Tibial nerve (tissue), 4 donors: ENCODE data around the gene CENPO. TPM values are rescaled to one million over a fixed set of nuclear protein-coding genes. Genes with fewer than 3 reads are reported as not detected.

Source experiments
- DNase-seq, 2 donors: peaks; one replicate each; pipeline ENCODE4 v3.0.0-alpha.2; 2019; ENCODE audit warnings: low spot score in 2 of 2
- H3K27ac ChIP-seq, 4 donors: fragments of 200-600 bp; sonication (generic) in 3 of 4; one replicate each; pipeline ENCODE4 v1.5.1; 2017 to 2019; ENCODE audit warnings: mild to moderate bottlenecking in 1 of 4
- H3K27me3 ChIP-seq, 2 donors: fragments of 200-600 bp; sonication (generic) in 1 of 2; one replicate each; pipeline versions ENCODE4 v1.5.1 to v1.6.0; 2017 to 2019
- H3K36me3 ChIP-seq, 3 donors: fragments of 200-600 bp; sonication (generic); one replicate each; pipeline ENCODE4 v1.5.1; 2018 to 2019
- H3K4me1 ChIP-seq, 4 donors: fragments of 200-600 bp; sonication (generic) in 3 of 4; one replicate each; pipeline ENCODE4 v1.5.1; 2017 to 2019
- H3K4me3 ChIP-seq, 4 donors: fragments of 200-600 bp; sonication (generic) in 3 of 4; one replicate each; pipeline ENCODE4 v1.5.1; 2017 to 2019; ENCODE audit warnings: mild to moderate bottlenecking in 1 of 4, moderate library complexity in 1 of 4
- H3K9me3 ChIP-seq, 4 donors: fragments of 200-600 bp; sonication (generic) in 3 of 4; one replicate each; pipeline ENCODE4 v1.5.1; 2017 to 2019
- EP300 ChIP-seq, 2 donors: sonication (generic); formaldehyde crosslinking; IDR thresholded peaks; one replicate each; pipeline ENCODE4 v1.6.1; 2017; ENCODE audit warnings: antibody characterized with exemption in 2 of 2, mild to moderate bottlenecking in 1 of 2
- POLR2A ChIP-seq, 2 donors: fragments of 450-650 bp; IDR thresholded peaks; one replicate each; pipeline ENCODE4 v1.6.1; 2017; ENCODE audit warnings: antibody characterized with exemption in 2 of 2, mild to moderate bottlenecking in 2 of 2, moderate library complexity in 2 of 2
- WGBS, 2 donors: methylation state at CpG; one replicate each; pipeline ENCODE4 v1.1.5; 2018; 5-methylcytosine and 5-hydroxymethylcytosine counted together
- total RNA-seq, 4 donors: library from RNA; depleted of rRNA; stranded (reverse); fragments of >200 nt; gene quantifications; one replicate each; pipeline ENCODE4 v1.1.0, GENCODE V29; 2016
- TF ChIP-seq, protein P1 (sequence below), 5 experiments: fragments of 200-600 bp in 3 of 5; fragments of 450-650 bp in 2 of 5; sonication (generic) in 3 of 5; IDR thresholded peaks; one replicate each; pipeline ENCODE4 v1.5.1; 2016 to 2019; ENCODE audit warnings: antibody characterized with exemption in 5 of 5, mild to moderate bottlenecking in 3 of 5, moderate library complexity in 2 of 5

Gene CENPO
- total RNA-seq, 4 donors from 2014 or later = 2.4 to 3.6 (median 2.7) TPM

GRCh38 chr2:24814516-24814915 is 21.3 kb downstream of the CENPO start:
- H3K36me3 ChIP-seq = peaks cover 0 to 41% (median 0%) of the 10 kb centered on the region in 3 donors
- no peaks in the 10 kb centered on the region for H3K27me3 ChIP-seq
- no peak overlapping the region for H3K27ac ChIP-seq
- DNase-seq = no peak
- TF ChIP-seq POLR2A (IDR thresholded peaks at IDR 0.05) (no peak), EP300 (IDR thresholded peaks at IDR 0.05) (no peak)
- TF ChIP-seq, protein P1, sequence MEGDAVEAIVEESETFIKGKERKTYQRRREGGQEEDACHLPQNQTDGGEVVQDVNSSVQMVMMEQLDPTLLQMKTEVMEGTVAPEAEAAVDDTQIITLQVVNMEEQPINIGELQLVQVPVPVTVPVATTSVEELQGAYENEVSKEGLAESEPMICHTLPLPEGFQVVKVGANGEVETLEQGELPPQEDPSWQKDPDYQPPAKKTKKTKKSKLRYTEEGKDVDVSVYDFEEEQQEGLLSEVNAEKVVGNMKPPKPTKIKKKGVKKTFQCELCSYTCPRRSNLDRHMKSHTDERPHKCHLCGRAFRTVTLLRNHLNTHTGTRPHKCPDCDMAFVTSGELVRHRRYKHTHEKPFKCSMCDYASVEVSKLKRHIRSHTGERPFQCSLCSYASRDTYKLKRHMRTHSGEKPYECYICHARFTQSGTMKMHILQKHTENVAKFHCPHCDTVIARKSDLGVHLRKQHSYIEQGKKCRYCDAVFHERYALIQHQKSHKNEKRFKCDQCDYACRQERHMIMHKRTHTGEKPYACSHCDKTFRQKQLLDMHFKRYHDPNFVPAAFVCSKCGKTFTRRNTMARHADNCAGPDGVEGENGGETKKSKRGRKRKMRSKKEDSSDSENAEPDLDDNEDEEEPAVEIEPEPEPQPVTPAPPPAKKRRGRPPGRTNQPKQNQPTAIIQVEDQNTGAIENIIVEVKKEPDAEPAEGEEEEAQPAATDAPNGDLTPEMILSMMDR (IDR thresholded peaks at IDR 0.05) = no peak
- 89 to 90% methylated on average over 4 of the region's 4 CpGs for WGBS, 2 donors
- no peak overlapping the region for H3K4me3 ChIP-seq
- no peaks in the 10 kb centered on the region for H3K4me1 ChIP-seq
- no peaks in the 10 kb centered on the region for H3K9me3 ChIP-seq

DNA sequence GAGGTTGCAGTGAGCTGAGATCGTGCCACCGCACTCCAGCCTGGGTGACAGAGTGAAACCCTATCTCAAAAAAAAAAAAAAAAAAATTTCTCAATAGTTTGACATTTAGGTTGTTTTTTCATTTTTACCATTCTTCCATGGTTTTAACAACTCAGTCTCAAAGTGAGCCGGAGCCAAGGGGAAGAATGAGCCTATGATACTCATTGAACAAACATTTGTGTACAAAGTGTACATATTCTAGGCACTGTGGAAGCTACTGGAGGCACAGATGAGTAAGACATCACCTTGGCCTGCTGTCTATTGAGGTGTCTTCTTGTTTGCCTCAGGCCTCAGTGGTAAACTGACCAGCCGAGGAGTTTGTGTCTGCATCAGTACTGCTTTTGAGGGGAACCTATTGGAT is 21.9 kb downstream of the CENPO start:
- no peak for DNase-seq
- WGBS, 2 donors = 93 to 96% methylated on average over 4 of the region's 4 CpGs
- H3K27me3 ChIP-seq = no peaks in the 10 kb centered on the region
- TF ChIP-seq, protein P1 (IDR thresholded peaks at IDR 0.05) = no peak
- no peak for TF ChIP-seq POLR2A (IDR thresholded peaks at IDR 0.05)
- no peak for TF ChIP-seq EP300 (IDR thresholded peaks at IDR 0.05)
- H3K9me3 ChIP-seq = no peaks in the 10 kb centered on the region
- H3K36me3 ChIP-seq = peaks cover 0 to 48% (median 0%) of the 10 kb centered on the region in 3 donors
- no peak overlapping the region for H3K4me3 ChIP-seq
- H3K27ac ChIP-seq = no peak overlapping the region
- no peaks in the 10 kb centered on the region for H3K4me1 ChIP-seq

DNA sequence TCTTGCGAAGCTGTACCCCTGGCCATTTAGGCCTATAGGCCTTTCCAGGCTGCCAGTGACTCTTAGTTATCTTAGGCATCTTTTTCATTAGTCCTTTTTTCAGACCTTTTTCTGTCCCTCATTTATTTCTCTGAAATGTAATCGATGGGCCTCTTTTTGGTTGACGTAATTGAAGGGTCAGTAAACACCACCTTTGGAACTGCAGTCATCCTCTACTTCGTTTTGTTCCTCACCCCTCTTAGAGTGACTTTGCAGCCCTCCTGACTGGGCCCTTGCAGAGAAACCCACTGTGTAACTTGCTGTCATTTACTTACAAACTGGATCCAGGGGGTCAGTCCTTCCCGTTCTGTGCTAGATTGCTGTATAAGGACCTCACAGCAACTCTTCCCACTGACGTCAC is 23.2 kb downstream of the CENPO start:
- Histone ChIP-seq H3K27ac (no peak overlapping the region), H3K4me1 (no peaks in the 10 kb centered on the region), H3K4me3 (no peak overlapping the region), H3K36me3 (peaks cover 0 to 60% (median 6%) of the 10 kb centered on the region in 3 donors), H3K9me3 (no peaks in the 10 kb centered on the region), H3K27me3 (no peaks in the 10 kb centered on the region)
- 92 to 94% methylated on average over 6 of the region's 6 CpGs for WGBS, 2 donors
- DNase-seq = no peak
- TF ChIP-seq EP300 (IDR thresholded peaks at IDR 0.05) (no peak), POLR2A (IDR thresholded peaks at IDR 0.05) (no peak)
- TF ChIP-seq, protein P1 (IDR thresholded peaks at IDR 0.05) = no peak

- Histone ChIP-seq H3K27ac (no peak overlapping the region), H3K9me3 (no peaks in the 10 kb centered on the region), H3K36me3 (peaks cover 0 to 65% (median 10%) of the 10 kb centered on the region in 3 donors), H3K4me3 (no peak overlapping the region), H3K27me3 (no peaks in the 10 kb centered on the region), H3K4me1 (no peaks in the 10 kb centered on the region)
- 89 to 94% methylated on average over 4 of the region's 4 CpGs for WGBS, 2 donors
- TF ChIP-seq, protein P1 (IDR thresholded peaks at IDR 0.05) = no peak
- TF ChIP-seq POLR2A (IDR thresholded peaks at IDR 0.05) = no peak
- TF ChIP-seq EP300 (IDR thresholded peaks at IDR 0.05) = no peak
- no peak for DNase-seq
These were observed 23.7 kb downstream of the CENPO start for GRCh38 chr2:24816884-24817283.

GRCh38 chr2:24818721-24819167 is 25.5 kb downstream of the CENPO start:
- H3K36me3 ChIP-seq = peaks cover 0 to 82% (median 19%) of the 10 kb centered on the region in 3 donors
- no peak overlapping the region for H3K27ac ChIP-seq
- DNase-seq = no peak
- H3K27me3 ChIP-seq = no peaks in the 10 kb centered on the region
- no peaks in the 10 kb centered on the region for H3K9me3 ChIP-seq
- H3K4me1 ChIP-seq = no peaks in the 10 kb centered on the region
- TF ChIP-seq EP300 (IDR thresholded peaks at IDR 0.05) = no peak
- no peak for TF ChIP-seq POLR2A (IDR thresholded peaks at IDR 0.05)
- TF ChIP-seq, protein P1 (IDR thresholded peaks at IDR 0.05) = no peak
- whole genome bisulfite sequencing, 2 donors = 70 to 71% methylated on average over 9 of the region's 9 CpGs
- H3K4me3 ChIP-seq = no peak overlapping the region
